NOMO-1 treated with dmso at 0.1 percent for 144 hours (cell line): Measurements from ENCODE around the gene TINAGL1.
"Not testable (repeated sequence)": the region's sequence is repeated elsewhere in the genome, so short reads cannot be mapped to it uniquely, and the experiment has no call there.

Experiments
- DNase-seq: peaks from one replicate; lab custom pipeline; 2025; ENCODE audit not compliant: unreplicated experiment; lab: John Stamatoyannopoulos, UW

Gene TINAGL1

DNA sequence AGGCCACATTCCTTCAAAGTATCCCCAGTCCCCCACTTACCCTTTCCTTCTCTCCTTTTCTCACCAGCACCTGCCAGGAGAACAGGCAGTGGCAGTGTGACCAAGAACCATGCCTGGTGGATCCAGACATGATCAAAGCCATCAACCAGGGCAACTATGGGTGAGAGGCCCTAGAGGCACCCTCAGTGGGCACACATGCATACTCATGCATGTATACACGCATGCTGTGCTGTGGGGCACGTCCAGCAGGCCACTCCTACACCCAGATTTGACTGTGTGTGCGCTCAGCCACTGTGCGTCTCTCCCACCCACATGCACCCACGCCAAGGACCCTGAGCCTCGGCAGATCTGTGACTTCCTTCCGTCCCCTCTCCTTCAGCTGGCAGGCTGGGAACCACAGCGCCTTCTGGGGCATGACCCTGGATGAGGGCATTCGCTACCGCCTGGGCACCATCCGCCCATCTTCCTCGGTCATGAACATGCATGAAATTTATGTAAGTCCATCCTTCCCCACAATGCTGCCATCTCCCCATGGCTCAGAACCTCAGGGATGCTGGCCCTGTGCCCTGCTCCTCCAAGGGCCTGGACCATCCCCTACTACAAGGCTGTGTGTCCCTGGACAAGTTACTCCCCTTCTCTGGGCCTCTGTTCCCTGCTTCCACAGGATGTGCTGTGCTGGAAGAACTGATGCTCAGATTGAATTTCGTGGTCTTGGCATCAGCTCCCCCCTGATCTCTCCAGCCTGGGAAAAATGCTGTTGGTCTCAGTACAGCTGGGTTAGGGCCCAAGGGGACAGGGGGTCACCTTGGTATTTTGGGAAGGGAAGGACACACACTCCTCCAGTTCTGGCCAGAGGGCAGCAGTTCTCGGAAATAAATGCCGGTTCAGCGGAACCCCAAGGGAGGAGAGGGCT is 7.0 kb downstream of the TINAGL1 start:
- DNase-seq = no peak

DNA sequence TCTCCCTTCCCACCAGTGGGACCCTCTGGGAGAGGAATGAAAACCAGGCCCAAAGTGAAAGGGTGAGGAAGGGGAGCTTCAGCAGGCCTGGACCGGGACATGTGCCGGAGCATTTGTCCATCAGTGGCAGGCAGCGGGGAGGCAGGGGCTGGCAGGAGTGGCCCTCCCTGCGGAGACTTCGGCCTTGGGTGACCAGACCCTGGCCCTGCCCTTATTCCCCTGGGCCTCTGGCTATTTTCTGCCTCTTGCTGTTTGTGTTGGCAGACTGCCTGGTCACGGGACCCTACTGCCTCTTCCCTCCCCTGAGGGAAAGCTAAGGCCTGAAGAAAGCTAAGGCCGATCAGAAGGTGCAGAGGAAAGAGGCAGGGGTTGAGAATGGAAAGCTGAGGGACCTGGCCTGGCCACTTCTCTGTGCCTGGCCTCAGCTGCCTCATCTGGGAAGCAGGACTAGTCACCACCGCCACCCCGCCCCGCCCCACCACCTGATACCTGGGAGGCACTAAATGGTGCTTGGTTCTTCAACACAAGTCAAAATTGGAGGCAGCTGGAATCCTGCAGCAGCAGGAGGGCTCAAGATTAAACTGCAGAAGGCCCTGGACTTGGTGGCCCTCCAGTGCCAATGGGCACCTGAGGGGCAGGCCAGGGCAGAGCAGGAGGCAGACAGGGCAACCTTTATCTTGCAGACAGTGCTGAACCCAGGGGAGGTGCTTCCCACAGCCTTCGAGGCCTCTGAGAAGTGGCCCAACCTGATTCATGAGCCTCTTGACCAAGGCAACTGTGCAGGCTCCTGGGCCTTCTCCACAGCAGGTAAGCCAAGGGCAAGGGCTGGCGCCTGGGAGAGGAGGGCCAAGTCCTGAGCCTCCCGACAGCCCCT is 7.9 kb downstream of the TINAGL1 start:
- DNase-seq = no peak

DNA sequence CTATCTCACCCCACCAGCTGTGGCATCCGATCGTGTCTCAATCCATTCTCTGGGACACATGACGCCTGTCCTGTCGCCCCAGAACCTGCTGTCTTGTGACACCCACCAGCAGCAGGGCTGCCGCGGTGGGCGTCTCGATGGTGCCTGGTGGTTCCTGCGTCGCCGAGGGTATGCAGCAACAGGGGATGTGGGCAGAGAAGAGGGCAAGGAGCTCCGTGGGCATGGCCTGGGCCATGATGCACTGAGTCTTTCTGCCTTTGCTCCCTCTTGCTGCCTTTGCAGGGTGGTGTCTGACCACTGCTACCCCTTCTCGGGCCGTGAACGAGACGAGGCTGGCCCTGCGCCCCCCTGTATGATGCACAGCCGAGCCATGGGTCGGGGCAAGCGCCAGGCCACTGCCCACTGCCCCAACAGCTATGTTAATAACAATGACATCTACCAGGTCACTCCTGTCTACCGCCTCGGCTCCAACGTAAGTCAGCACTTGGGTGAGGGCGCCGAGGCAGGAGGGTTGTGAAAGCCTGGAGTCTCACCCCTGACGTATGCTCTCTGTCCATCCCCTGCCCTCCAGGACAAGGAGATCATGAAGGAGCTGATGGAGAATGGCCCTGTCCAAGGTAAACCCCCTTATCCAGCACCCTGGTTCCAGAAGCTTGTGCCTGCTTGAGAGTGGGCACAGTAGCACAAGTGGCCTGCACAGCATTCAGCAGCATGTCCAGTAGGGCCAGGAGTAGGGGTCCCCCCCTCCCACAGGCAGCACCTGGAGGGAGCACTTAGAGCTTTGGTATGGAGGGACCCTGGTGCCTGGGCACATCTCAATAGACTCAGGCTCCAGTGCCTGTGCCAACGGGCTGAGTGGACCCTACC is 8.8 kb downstream of the TINAGL1 start:
- DNase-seq = no peak

DNA sequence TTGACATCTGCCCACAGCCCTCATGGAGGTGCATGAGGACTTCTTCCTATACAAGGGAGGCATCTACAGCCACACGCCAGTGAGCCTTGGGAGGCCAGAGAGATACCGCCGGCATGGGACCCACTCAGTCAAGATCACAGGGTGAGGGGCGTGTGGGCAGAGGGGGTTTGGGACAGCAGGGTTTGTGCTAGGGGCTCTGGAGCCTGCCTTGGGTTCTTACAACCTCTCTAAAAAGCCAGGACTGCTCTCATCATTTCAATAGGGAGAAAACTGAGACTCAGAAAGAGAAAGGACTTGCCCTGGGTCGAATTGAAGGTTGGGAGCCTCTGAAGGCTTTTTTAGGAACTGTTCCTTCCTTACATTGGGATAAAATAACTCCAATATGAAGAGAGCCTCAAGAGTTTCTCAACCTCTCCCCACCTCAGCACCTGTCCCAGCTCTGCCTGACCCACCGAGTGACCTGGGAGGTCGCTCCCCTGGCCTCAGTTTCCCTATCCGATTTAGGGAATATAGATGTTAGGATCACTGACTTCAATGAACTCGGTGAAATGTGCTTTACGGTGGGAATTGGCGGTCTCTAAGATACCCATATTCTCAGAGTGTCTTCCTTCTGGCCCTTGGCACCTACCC is 9.5 kb downstream of the TINAGL1 start:
- DNase-seq = no peak

DNA sequence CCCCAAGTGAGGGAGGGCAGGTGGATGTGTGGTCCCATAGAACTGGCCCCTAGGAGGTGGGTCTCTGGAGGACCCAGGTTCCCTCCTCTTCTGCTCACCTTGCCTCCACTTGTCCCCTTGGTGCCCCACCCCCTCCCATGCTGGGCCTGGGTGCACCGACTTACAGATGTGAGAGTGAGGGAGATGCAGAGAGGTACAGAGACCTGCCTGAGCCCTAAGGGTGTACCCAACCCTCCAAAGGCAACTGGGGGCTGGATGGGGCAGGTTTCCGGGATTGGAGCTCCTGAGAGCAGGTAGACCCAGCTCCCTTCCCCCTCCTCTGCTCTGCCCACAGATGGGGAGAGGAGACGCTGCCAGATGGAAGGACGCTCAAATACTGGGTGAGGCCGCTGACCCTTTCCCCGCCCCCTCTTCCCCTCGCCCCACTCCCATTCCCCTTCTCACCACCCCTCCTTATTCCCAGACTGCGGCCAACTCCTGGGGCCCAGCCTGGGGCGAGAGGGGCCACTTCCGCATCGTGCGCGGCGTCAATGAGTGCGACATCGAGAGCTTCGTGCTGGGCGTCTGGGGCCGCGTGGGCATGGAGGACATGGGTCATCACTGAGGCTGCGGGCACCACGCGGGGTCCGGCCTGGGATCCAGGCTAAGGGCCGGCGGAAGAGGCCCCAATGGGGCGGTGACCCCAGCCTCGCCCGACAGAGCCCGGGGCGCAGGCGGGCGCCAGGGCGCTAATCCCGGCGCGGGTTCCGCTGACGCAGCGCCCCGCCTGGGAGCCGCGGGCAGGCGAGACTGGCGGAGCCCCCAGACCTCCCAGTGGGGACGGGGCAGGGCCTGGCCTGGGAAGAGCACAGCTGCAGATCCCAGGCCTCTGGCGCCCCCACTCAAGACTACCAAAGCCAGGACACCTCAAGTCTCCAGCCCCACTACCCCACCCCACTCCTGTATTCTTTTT is 10.3 kb downstream of the TINAGL1 start:
- no peak for DNase-seq

DNA sequence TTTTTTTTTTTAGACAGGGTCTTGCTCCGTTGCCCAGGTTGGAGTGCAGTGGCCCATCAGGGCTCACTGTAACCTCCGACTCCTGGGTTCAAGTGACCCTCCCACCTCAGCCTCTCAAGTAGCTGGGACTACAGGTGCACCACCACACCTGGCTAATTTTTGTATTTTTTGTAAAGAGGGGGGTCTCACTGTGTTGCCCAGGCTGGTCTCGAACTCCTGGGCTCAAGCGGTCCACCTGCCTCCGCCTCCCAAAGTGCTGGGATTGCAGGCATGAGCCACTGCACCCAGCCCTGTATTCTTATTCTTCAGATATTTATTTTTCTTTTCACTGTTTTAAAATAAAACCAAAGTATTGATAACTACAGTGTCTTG is 11.0 kb downstream of the TINAGL1 start:
- DNase-seq = not testable (repeated sequence)

DNA sequence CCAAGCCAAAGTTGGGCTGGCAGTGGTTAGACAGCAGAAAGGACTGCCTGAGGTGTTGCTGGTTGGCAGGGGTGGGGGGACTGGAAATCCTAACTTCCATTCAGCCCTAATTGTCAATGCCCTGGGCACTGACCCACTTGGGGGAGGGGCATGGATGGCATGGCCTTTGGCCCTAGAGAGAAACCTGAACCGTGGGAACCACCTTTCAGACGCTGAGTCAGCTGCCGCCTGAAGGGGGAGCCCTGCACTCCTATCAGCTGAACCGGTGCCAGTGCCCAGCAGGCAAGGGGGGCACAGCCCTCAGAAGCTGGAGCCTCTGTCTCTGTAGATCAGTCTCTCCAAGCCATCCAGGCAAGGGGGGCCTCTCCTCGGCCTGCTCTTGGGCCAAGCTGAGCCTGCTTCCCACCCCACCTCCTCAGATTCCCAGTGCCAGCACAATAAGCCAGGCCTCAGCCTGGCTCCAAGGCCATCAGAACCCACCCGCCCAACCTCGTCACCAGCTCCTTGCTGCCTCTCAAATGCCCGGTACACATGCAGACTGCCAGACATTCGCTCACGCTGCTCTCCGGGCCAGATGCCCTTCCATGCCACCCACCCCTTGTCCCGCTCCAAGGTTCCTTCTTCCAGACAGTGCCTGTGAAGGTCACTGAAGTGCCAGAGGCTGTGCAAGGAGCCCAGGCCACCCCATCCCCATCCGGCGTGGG is 11.6 kb downstream of the TINAGL1 start:
- peak; percentile 24 for DNase-seq

DNA sequence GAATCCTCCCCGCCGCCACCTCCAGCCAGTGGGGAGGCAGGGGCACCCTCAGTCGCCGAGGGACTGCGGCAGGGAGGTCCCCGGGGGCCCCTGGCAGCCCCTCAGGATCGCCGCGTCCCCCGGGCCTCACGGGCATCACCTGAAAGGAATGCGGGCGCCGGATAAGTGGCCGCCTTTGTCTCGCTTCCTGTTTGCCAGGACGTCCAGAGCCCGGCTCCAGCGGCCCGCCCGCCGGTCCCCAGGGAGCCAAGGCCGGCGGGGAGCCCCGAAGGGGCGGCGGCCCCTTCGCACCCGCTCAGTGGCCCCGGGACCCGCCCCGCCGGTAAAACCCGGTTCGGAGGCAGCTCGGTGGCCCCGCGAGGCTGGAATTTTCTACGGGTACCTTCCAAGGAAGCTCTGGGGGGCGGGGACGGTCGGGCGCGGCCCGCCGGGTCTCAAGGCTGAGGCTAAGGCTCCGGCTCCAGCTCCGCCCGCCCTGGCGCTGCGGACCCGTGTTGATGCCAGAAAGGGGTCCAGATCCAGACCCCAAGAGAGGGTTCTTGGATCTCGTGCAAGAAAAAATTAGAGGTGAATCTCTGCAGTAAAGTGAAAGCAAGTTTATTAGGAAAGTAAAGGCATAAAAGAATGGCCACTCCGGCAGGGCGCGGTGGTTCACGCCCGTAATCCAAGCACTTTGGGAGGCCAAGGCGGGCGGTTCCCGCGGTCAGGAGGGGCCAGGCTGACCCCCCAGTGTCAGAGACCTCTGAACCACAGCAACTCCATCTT is 12.6 kb downstream of the TINAGL1 start:
- no peak for DNase-seq

DNA sequence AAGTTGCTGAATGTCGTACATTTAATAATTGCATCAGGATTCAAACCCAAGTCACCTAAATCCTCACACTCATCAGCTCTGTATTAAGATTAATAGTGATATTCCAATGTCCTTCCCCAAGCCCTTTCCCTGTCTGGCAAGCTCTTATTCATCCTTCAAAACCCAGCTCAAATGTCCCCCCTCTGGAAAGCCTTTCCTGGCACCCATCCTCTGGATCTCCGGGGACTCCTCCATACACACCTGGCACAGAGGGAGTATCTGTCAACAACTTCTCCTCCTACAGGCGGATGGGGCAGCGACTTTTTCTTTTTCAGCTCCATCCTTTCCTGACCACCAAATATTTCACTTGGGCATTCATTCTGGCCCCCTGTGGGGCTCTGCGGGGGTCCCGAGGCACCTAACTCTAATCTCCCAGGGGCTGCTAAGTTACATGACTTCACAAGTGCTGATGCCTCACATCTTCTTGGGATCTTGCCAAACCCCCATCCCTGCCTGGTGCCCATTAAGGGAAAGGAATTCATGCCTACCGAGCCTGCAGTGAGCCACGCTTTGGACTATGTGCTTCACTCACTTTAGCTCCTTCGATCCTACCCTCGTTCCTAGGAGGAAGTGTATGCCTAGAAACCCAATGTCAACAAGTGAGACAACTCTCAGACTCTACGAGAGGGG is 15.2 kb downstream of the TINAGL1 start:
- DNase-seq = no peak

DNA sequence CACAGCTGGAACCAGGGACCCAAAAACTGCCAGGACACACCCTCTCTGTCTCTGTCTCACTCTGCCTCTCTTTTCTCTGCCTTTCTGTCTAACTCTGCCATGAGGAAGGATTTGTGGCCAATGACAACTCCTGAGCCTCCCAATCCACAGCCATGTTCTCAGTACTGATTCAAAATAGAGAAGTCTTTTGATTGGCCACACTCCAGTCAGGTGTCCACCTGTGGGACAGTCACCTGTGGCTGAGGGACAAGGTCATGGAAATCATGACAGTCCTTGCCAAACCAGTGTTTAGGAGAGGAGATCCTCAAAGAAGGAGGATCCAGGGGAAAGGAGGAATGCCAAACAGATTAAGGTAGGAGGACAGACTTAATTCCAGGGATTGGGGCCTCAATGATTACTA is 15.8 kb downstream of the TINAGL1 start:
- DNase-seq = no peak

DNA sequence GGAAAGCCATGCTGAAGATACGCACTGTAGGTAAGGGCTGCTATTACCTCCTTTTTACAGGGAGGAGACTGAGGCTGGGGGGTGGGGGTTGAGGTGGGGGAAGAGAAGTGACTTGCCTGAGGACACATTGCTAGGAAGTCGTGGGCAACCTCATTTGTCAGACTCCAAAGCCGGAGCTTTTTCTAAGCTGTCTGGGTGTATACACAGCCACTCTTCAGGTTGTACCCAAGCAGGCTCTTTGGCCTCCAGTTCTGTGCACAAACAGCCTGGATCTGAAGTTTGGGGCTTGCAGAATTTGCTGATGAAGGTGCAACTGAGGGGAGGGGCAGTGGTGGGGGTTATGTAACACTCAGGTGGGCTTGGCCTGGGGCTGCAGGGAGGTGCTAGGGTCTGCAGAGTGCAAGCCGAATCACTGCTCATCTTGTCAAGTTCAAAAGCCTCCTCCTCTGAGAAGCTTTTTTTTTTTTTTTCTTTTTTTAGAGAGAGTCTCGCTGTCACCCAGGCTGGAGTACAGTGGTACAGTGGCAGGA is 16.9 kb downstream of the TINAGL1 start:
- DNase-seq = no peak

DNA sequence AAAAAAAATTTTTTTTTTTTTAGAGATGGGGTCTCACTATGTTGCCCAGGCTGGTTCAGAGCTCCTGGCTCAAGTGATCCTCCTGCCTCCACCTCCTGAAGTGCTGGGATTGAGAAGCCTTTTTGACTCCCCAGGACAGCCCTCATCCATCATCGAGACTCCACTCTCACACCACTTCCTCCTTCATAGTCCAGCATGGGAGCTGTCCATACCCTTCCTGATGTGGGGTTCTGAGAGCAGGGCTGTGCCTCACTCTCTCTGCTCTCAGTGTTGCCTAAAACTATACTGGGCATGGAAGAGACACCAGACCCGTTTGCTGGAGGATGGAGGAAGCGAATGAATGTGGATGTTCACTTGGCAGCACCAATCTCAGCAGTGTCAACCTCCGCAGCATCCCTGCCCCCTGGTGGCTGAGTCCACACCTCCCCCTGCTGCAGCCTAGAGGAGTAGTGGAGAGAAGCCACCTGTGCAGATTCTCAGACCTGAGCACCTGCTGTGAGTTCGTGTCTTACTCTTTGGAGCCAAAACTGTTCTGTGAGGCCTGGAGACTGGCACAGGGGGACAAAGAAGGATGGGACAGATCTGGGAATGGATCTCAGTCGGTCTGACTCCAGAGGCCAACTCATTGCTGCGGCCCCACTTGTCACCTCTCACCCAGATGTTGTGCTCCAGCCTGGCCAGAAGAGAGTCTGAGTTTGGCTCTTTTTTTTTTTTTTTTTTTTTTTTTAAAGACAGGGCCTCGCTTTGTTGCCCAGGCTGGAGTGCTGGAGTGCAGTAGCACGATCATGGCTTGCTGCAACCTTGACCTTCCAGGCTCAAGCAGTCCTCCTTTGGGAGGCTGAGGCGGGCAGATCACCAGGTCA is 17.7 kb downstream of the TINAGL1 start:
- peak; percentile 14 for DNase-seq

DNA sequence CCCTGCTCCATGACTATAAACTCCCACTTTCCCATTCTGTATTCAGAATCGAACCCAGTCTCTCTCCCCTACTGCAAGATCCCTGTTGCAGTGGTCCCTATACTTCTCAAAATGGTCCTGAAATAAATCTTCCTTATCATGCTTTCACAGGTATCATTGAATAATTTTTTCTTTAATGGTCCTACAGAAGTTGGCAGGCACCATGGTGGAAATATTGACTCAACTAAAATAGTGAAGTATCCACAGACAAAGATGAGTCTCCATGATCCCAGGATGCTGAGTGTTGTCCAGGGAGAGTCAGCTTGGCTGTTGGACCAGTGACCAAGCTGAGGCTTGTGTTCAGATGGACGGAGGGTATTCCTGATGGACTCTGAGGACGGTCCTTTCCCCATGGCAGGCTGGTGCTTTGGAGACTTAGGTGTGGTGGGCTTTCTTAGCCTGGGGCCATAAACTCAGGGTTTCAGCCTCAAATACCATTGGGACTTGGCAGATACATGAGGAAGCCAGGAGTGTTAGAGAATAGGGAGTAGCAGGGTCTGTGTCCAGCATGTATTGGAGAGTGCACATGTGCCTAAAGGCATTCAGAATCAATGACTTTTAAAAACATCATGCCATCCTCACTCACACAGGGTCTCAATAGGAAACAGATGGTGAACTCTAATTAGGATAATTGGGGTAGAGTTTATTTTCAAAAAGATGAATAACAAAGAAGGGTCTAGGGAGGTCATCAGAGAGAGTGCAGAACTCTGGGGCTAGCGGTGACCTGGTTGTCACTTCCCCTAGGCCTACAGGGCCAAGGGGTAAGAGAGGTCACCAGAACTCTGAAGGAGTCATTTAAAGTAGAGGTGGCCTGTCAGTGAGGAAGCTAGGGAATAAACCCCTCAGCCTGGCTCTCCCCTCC is 19.8 kb downstream of the TINAGL1 start:
- DNase-seq = no peak

DNA sequence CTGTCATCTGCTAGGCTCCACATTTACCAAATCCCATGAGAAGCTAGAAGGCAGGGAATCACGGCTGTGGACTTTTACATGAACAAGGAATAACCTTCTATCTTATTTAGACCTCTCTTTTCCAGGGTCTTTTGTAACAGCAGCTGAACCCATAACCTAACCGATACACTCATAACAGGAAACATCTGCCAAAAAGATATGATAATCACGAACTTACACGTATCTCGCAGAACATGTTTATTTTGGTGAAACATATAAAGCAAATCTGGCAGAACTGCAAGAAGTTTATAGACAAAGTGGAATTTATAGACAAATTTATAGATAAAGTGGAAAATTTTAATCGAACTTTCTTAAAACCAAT is 20.4 kb downstream of the TINAGL1 start:
- DNase-seq = no peak

DNA sequence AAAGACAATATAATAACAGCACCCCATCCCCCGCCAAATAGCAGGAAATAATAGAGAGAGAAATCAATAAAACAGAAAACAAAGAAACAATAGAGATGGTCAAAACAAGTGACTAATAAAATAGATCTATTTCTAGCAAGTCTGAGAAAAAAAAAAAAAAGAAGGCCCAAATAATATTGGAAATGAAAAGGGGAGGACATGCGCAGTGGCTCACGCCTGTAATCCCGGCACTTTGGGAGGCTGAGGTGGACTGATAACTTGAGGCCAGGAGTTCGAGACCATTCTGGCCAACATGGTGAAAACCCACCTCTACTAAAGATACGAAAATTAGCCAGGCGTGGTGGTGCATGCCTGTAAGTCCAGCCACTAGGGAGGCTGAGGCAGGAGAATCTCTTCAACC is 22.7 kb downstream of the TINAGL1 start:
- DNase-seq = no peak

DNA sequence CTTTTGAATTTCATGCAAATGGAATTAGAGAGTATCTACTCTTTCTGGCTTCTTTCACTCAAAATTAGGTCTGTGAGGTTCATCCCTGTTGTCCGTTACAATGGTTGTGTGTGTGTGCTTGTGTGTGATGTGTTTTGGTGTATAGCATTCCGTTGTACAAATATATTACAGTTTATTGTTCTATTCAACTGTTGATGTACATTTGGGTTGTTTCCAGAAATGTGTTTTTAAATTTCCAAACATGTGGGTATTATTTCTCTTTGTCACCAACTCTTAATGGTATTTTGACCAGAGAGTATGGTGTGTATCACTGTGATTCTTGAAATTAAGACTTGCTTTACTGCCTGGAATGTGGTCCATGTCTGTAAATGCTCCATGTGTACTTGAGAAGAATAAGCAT is 24.3 kb downstream of the TINAGL1 start:
- no peak for DNase-seq
